Measurements from ENCODE around the gene PCSK5.

GRCh38 chr9:75974016-75974766, 83.7 kb downstream of the PCSK5 start:
- TF ChIP-seq CTCF (IDR thresholded peaks at IDR 0.05): no peak
- no peak for TF ChIP-seq POLR2A (IDR thresholded peaks at IDR 0.05)
- no peak for TF ChIP-seq POLR2AphosphoS5 (IDR thresholded peaks at IDR 0.05)

All from prostate gland (tissue), 2 donors.